Pancreas (tissue), 10 donors: ENCODE measurements around the gene CWC27. TPM values are rescaled to one million over a fixed set of nuclear protein-coding genes. Genes with fewer than 3 reads are reported as not detected.

ENCODE experiments used
- ATAC-seq, 4 donors: fragments of 200-7000 bp; cut with Tn5 transposase; one replicate each; pipeline versions ENCODE4 v1.8.0 to v1.9.1; 2020; ENCODE audit warnings: mild to moderate bottlenecking in 4 of 4, moderate library complexity in 4 of 4
- DNase-seq, 6 donors: peaks; one replicate each; pipeline ENCODE4 v3.0.0-alpha.2; 2020
- FAIRE-seq: peaks from 2 replicates; lab custom pipeline; 2012; peaks lifted over from hg19 to GRCh38; lab: Jason Lieb, UNC
- H3K27ac ChIP-seq, 4 donors: fragments of 200-600 bp; sonication (generic); 1 replicate in 3 of 4; 2 replicates in 1 of 4; pipeline versions ENCODE4 v1.5.0 to v1.8.0; 2020
- H3K27me3 ChIP-seq, 4 donors: fragments of 200-600 bp; one replicate each; pipeline ENCODE4 v1.8.0; 2021
- H3K36me3 ChIP-seq, 3 donors: fragments of 200-600 bp; sonication (generic) in 1 of 3; one replicate each; pipeline versions ENCODE4 v1.5.0 to v1.8.0; 2020 to 2021
- H3K4me1 ChIP-seq, 3 donors: fragments of 200-600 bp; one replicate each; pipeline ENCODE4 v1.8.0; 2021
- H3K4me3 ChIP-seq, 4 donors: fragments of 200-600 bp; sonication (generic) in 2 of 4; one replicate each; pipeline versions ENCODE4 v1.5.0 to v1.8.0; 2020 to 2021
- H3K9me3 ChIP-seq, 4 donors: fragments of 200-600 bp; one replicate each; pipeline ENCODE4 v1.8.0; 2021
- WGBS, 2 donors: extraction: QIAGEN DNeasy Blood & Tissue Kit; methylation state at CpG; one replicate each; pipeline ENCODE4 v1.1.7; 2013; 5-methylcytosine and 5-hydroxymethylcytosine counted together
- intact Hi-C, 3 donors: fragments of 100-400 bp; cut with DNase I; formaldehyde crosslinking; loops; one replicate each; pipeline versions ENCODE4 v1.11.1 to v1.14.2; 2022
- polyA plus RNA-seq, 2 donors: library from polyadenylated mRNA; stranded (reverse); fragments of 200-250 nt; gene quantifications; one replicate each; pipeline ENCODE4 v1.2.3, GENCODE V29; 2013
- total RNA-seq, 6 donors: library from RNA; stranded (reverse); fragmentation: NEBNext Ultra II Directional in 4 of 6; extraction: Animal tissue kit (Norgen Biotek cat#: 25700) in 4 of 6; gene quantifications; one replicate each; pipeline versions ENCODE4 v1.2.1 to v1.2.4, GENCODE V29; 2021 to 2023
- TF ChIP-seq, protein P1 (sequence below), 4 donors: fragments of 200-600 bp; sonication (generic) in 3 of 4; IDR thresholded peaks; one replicate each; pipeline versions ENCODE4 v1.5.0 to v1.8.0; 2021; ENCODE audit warnings: antibody characterized with exemption in 4 of 4
- donor health status: healthy with polysubstance abuse.
- donor health status: DM: no; HTN: no; CAD: no; lungs with moderate emphysema.
- donor health status: DM: no; HTN: no; CAD: no.
- donor health status: control.
- donor health status: control.
- donor health status: Bipolar disorder and iron deficiency.
- donor health status: DM: yes; HTN: yes; CAD: no.
- donor health status: DM: no; HTN: no; CAD: no.
- donor health status: DM: no; HTN: no; CAD: no.
- donor health status: DM: yes; HTN: yes; CAD: no.

CWC27 gene
- total and polyA plus RNA-seq, 8 donors: 3.7 to 13.3 (median 7.0) TPM

DNA sequence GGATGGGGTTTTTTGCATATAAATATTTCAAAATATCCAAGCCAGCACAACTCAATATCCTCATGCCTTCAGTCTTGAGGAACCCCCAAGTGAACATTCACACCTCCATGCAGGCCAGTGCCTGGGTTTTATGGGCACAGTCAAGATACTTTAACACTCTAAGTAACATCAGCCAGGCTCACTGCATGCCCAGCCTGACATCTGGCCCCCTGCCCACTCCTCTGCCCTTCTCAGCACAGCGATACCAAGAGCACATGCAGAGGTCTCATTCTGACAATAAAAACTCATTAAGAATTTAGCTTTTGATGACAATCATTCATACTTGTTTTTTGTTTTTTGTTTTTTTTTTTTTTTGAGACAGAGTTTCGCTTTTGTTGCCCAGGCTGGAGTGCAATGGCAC lies 250.0 kb downstream of the CWC27 start:
- no peaks in the 10 kb centered on the region for H3K9me3 ChIP-seq
- ATAC-seq: no peak
- no peaks in the 10 kb centered on the region for H3K4me1 ChIP-seq
- no peaks in the 10 kb centered on the region for H3K27me3 ChIP-seq
- no peak for FAIRE-seq
- DNase-seq: no peak
- no peak overlapping the region for H3K4me3 ChIP-seq
- H3K27ac ChIP-seq: no peak overlapping the region
- no peaks in the 10 kb centered on the region for H3K36me3 ChIP-seq
- 98 to 100% methylated on average over 2 of the region's 2 CpGs for WGBS, 2 donors
- TF ChIP-seq, protein P1, sequence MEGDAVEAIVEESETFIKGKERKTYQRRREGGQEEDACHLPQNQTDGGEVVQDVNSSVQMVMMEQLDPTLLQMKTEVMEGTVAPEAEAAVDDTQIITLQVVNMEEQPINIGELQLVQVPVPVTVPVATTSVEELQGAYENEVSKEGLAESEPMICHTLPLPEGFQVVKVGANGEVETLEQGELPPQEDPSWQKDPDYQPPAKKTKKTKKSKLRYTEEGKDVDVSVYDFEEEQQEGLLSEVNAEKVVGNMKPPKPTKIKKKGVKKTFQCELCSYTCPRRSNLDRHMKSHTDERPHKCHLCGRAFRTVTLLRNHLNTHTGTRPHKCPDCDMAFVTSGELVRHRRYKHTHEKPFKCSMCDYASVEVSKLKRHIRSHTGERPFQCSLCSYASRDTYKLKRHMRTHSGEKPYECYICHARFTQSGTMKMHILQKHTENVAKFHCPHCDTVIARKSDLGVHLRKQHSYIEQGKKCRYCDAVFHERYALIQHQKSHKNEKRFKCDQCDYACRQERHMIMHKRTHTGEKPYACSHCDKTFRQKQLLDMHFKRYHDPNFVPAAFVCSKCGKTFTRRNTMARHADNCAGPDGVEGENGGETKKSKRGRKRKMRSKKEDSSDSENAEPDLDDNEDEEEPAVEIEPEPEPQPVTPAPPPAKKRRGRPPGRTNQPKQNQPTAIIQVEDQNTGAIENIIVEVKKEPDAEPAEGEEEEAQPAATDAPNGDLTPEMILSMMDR (IDR thresholded peaks at IDR 0.05): no peak
- intact Hi-C loops: no loop called here

DNA sequence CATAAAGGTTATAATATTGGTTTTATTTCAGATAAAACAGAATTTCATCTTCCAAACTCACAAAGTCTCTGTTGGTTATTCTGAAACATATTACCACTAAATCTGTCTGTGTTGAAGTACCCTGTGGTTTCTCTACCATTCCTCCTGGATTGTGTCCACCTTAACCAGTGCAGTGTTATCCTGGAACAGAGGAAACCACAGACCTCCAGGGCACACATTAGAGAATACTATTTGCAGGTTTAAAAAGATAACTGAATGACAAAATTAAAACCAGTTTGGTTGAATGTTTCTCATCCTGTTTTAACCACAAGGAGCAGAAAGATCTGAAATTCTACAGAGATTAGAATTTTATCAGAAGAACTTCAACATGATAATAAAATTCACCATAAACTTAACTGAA lies 251.8 kb downstream of the CWC27 start:
- DNase-seq (no peak), FAIRE-seq (no peak), ATAC-seq (no peak)
- TF ChIP-seq, protein P1 (IDR thresholded peaks at IDR 0.05): no peak
- no peak overlapping the region for H3K27ac ChIP-seq
- H3K4me1 ChIP-seq: no peaks in the 10 kb centered on the region
- no peaks in the 10 kb centered on the region for H3K27me3 ChIP-seq
- no peaks in the 10 kb centered on the region for H3K9me3 ChIP-seq
- intact Hi-C loops: no loop called here
- no peaks in the 10 kb centered on the region for H3K36me3 ChIP-seq
- H3K4me3 ChIP-seq: no peak overlapping the region

DNA sequence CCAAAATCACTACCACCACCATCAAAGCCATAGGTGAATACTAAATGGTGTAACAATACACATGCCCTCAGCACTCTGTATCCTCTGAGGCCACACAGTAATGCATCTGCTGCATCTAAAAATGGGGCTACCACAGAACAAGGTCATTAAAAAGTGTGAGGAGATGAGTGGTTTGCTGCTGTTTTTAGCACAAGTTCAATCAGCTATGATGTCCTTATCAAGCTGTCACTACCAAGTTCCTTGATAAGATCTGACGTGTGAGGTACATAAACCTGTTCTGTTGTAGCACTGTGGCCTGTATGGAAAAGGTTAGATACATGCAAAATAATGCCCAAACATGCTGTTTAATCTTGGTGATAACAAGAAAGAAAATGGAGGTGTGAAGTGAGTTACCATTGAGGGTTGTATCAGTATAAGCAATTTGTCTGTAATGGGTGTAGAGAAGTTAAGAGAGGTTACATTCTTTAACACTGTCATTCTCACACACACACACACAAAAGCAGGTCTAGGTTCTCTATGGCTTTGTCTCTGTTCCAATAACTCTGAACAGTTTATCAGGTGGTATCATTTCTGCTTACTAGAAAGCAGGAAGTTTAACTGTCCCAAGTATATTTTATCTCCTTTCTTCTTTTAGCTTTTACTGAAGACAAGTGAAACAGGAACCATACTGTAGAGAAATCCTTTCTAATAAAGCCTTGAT lies 252.9 kb downstream of the CWC27 start:
- no peak for ATAC-seq
- Histone ChIP-seq H3K36me3 (no peaks in the 10 kb centered on the region), H3K4me3 (no peak overlapping the region), H3K9me3 (no peaks in the 10 kb centered on the region), H3K4me1 (no peaks in the 10 kb centered on the region), H3K27ac (no peak overlapping the region), H3K27me3 (no peaks in the 10 kb centered on the region)
- TF ChIP-seq, protein P1 (IDR thresholded peaks at IDR 0.05): no peak
- no peak for DNase-seq
- WGBS, 2 donors: 15 to 25% methylated on average over 1 of the region's 1 CpG
- FAIRE-seq: no peak
- intact Hi-C loops: no loop called here

DNA sequence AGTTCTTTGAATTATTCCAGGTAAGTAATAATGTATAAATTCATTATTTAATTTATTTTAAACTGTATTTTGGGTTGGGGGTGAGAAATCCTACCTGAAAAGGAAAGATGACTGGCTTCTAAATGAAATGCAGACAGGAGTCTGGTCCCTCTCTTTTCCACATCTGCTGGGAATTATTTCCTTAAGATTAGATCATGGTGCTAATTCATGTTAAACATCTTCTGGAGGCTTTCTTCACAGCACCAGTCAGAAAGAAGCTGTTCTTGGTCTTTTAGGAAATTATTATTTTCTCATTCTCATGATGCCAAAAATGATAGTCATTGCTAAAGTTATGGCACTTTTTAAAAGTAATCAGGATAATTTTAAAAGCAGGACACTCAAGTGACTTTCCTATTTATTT lies 254.2 kb downstream of the CWC27 start:
- TF ChIP-seq, protein P1 (IDR thresholded peaks at IDR 0.05): no peak
- intact Hi-C loops: no loop called here
- Histone ChIP-seq H3K36me3 (no peaks in the 10 kb centered on the region), H3K4me3 (no peak overlapping the region), H3K9me3 (no peaks in the 10 kb centered on the region), H3K27me3 (no peaks in the 10 kb centered on the region), H3K4me1 (no peaks in the 10 kb centered on the region), H3K27ac (no peak overlapping the region)
- FAIRE-seq (no peak), DNase-seq (no peak), ATAC-seq (no peak)

DNA sequence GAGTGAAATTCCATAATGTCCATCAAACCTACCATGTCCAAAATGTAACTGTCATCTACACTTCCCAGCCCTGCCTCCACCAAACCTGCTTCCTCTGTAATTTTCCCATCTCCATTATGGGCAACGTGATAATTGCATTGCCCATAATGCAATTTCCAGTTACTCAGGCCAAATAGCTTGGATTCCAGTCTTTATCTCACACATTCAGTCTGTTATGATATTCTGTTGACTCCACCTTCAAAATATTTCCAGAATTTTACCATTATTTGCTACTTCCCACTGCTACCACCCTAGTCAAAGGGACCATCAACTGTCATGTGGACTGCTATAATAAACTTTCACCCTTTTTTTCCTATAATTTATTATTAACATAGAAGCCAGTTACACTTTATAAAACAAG lies 256.0 kb downstream of the CWC27 start:
- Histone ChIP-seq H3K27me3 (no peaks in the 10 kb centered on the region), H3K4me1 (no peaks in the 10 kb centered on the region), H3K27ac (no peak overlapping the region), H3K9me3 (no peaks in the 10 kb centered on the region), H3K4me3 (no peak overlapping the region), H3K36me3 (no peaks in the 10 kb centered on the region)
- DNase-seq (no peak), ATAC-seq (no peak), FAIRE-seq (no peak)
- intact Hi-C loops: no loop called here
- TF ChIP-seq, protein P1 (IDR thresholded peaks at IDR 0.05): no peak
- WGBS, 2 donors: 83 to 92% methylated on average over 1 of the region's 1 CpG
